ENCODE measurements around the gene TCEAL8.

DNA sequence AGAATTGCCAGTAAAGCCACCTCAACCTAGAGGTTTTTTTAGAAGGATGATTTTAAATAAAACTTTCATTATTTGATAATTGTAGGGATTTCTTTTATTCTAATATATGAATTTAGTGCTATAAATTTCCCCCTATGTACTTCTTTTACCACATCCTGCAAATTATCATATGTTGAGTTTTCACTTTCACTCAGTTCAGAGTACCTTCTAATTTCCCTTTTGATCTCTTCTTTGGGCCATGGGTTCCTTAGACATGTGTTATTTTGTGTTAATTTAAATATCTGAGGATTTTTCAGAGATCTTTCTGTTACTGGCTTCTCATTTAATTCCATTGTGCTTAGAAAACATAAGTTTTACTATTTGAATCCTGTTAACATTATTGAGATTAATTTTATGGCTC is 49.8 kb upstream of the TCEAL8 start:
- no peak for TF ChIP-seq EZH2 (IDR thresholded peaks at IDR 0.05; ENCODE audit: insufficient read depth, poor library complexity, severe bottlenecking)
- no peak for TF ChIP-seq EZH2phosphoT487 (IDR thresholded peaks at IDR 0.05; ENCODE audit: insufficient read depth, low read depth)
